ENCODE data around the gene STARD3NL.

GRCh38 chr7:38199782-38200181, 21.7 kb downstream of the STARD3NL start:
- no peak for TF ChIP-seq REST (IDR thresholded peaks at IDR 0.05; ENCODE audit: low read depth)
- no peak for TF ChIP-seq MAX (IDR thresholded peaks at IDR 0.05)

All from Ishikawa (cell line).